ENCODE results near the gene TIAM2. TPM values are rescaled to one million over a fixed set of nuclear protein-coding genes. Genes with fewer than 3 reads are reported as not detected.

Gene TIAM2
- total and polyA plus RNA-seq, 9 of the 15 experiments (the other 6 are each of a cell fraction or from before 2014, with no cell fraction given): 0.73 to 6.5 (median 4.3) TPM

DNA sequence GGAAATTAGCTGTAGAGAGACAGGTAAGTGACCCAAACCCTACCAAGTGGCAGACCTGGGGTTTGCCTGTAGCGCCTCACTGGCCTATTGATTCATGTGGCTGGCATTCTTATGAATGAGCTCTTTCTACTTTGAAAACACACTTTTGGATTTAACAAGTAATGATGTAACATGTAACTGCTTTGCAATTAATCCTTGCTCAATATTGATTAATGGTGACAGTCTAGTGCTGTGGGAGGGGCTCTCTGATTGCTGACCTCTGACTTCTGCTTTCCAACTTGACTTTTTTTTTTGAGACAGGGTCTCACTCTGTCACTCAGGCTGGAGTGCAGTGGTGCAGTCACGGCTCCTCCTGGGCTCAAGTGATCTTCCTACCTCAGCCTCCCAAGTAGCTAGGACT lies 82.7 kb downstream of the TIAM2 start:
- no peak overlapping the region for H3K4me2 ChIP-seq (ENCODE audit: insufficient read depth, low read length)
- H3K4me3 ChIP-seq: no peak overlapping the region
- H3K9me3 ChIP-seq (replicated peaks; ENCODE audit: control insufficient read depth, insufficient read depth, low read depth, low read length): no peaks in the 10 kb centered on the region
- no peak overlapping the region for H3K9ac ChIP-seq (ENCODE audit: insufficient read depth in 1 of 2, low read depth in 2 of 2, low read length in 2 of 2)
- DNase-seq (ENCODE audit: extremely low read depth in 1 of 4, low spot score in 3 of 4): no peak
- H3K36me3 ChIP-seq (ENCODE audit: control insufficient read depth, insufficient read depth, low read length): no peaks in the 10 kb centered on the region
- in situ Hi-C loops (cut with MboI): no loop called here
- no peak for ATAC-seq
- no peaks in the 10 kb centered on the region for H3K9me1 ChIP-seq (ENCODE audit: control insufficient read depth, insufficient read depth, low read length)
- POLR2A ChIA-PET: interaction anchor here (0.8 kb wide), 1 partner anchor 38 kb away, joined by 3 read pairs; no protein-coding TSS in a partner anchor
- H4K20me1 ChIP-seq (replicated peaks; ENCODE audit: control insufficient read depth, insufficient read depth, low read length): peaks cover 2% of the 10 kb centered on the region; the same call in 1 of the 2 replicates
- H2AFZ ChIP-seq (ENCODE audit: low read depth, low read length): no peak overlapping the region
- no peak overlapping the region for H3K27ac ChIP-seq (ENCODE audit: extremely low read depth, low read depth, low read length)
- WGBS (ENCODE audit: insufficient coverage, low coverage, missing lambda C conversion rate): 63% methylated on average over 2 of the region's 2 CpGs
- peaks cover 13 to 23% of the 10 kb centered on the region in 2 experiments; a peak in 3 of 5 replicates for H3K4me1 ChIP-seq (replicated peaks in 1 of 2; ENCODE audit: control insufficient read depth in 2 of 2, insufficient read depth in 2 of 2, low read length in 2 of 2)
- H3K27me3 ChIP-seq (ENCODE audit: control insufficient read depth in 2 of 2, insufficient read depth in 2 of 2, low read length in 2 of 2): peaks cover 10 to 20% of the 10 kb centered on the region in 2 experiments; a peak in 4 of 5 replicates
- intact Hi-C loops (cut with micrococcal nuclease): no loop called here
- no peak for FAIRE-seq
- no TSS peak for BruUV-seq (replicated peaks)
- H3K79me2 ChIP-seq (ENCODE audit: control insufficient read depth, insufficient read depth, low read length): no peaks in the 10 kb centered on the region
- CTCF ChIA-PET (ENCODE audit: low intra/inter-chr PET ratio): no interaction called here
- TF ChIP-seq KDM5B (IDR thresholded peaks at IDR 0.05; ENCODE audit: insufficient replicate concordance, low read depth, low read length) (no peak), MEIS2 (IDR thresholded peaks at IDR 0.05; ENCODE audit: partially characterized antibody) (peak; percentile 79), PML (IDR thresholded peaks at IDR 0.05; ENCODE audit: low read length) (no peak), TEAD2 (tag; IDR thresholded peaks at IDR 0.05) (no peak), ZFPM2 (CRISPR knock-in tag; IDR thresholded peaks at IDR 0.05) (no peak), PPARD (CRISPR knock-in tag; IDR thresholded peaks at IDR 0.05) (no peak), PHF8 (IDR thresholded peaks at IDR 0.05; ENCODE audit: borderline replicate concordance, low read length) (no peak), CEBPG (CRISPR knock-in tag; IDR thresholded peaks at IDR 0.05) (peak; percentile 63), CEBPG (tag; conservative IDR thresholded peaks at IDR 0.05 in 1 of 2, IDR thresholded peaks at IDR 0.05 in 1 of 2) (peak; percentile 54 to 73), NR4A1 (CRISPR knock-in tag; IDR thresholded peaks at IDR 0.05) (no peak), NR4A1 (tag; IDR thresholded peaks at IDR 0.05) (no peak), CEBPB (tag; IDR thresholded peaks at IDR 0.05) (peak; percentile 81), HDAC6 (IDR thresholded peaks at IDR 0.05; ENCODE audit: low read depth, low read length) (no peak), CHD2 (IDR thresholded peaks at IDR 0.05; ENCODE audit: low read depth, low read length) (no peak), NR2C2 (CRISPR knock-in tag; IDR thresholded peaks at IDR 0.05) (no peak), NR2C2 (tag; IDR thresholded peaks at IDR 0.05) (peak; percentile 52), STAT5B (CRISPR knock-in tag; IDR thresholded peaks at IDR 0.05) (no peak), KDM1A (IDR thresholded peaks at IDR 0.05) (peak in 1 of 2 experiments; percentile 29; a peak in 1 of 4 replicates), SRSF7 (optimal IDR thresholded peaks at IDR 0.05; ENCODE audit: low read depth, low read length) (no peak)
- TF ChIP-seq, protein P1, sequence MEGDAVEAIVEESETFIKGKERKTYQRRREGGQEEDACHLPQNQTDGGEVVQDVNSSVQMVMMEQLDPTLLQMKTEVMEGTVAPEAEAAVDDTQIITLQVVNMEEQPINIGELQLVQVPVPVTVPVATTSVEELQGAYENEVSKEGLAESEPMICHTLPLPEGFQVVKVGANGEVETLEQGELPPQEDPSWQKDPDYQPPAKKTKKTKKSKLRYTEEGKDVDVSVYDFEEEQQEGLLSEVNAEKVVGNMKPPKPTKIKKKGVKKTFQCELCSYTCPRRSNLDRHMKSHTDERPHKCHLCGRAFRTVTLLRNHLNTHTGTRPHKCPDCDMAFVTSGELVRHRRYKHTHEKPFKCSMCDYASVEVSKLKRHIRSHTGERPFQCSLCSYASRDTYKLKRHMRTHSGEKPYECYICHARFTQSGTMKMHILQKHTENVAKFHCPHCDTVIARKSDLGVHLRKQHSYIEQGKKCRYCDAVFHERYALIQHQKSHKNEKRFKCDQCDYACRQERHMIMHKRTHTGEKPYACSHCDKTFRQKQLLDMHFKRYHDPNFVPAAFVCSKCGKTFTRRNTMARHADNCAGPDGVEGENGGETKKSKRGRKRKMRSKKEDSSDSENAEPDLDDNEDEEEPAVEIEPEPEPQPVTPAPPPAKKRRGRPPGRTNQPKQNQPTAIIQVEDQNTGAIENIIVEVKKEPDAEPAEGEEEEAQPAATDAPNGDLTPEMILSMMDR (IDR thresholded peaks at IDR 0.05 in 2 of 3, conservative IDR thresholded peaks at IDR 0.05 in 1 of 3; ENCODE audit: insufficient read depth in 2 of 3, low read depth in 1 of 3, low read length in 3 of 3): no peak
- TF ChIP-seq, protein P2, sequence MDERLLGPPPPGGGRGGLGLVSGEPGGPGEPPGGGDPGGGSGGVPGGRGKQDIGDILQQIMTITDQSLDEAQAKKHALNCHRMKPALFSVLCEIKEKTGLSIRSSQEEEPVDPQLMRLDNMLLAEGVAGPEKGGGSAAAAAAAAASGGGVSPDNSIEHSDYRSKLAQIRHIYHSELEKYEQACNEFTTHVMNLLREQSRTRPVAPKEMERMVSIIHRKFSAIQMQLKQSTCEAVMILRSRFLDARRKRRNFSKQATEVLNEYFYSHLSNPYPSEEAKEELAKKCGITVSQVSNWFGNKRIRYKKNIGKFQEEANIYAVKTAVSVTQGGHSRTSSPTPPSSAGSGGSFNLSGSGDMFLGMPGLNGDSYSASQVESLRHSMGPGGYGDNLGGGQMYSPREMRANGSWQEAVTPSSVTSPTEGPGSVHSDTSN (CRISPR knock-in tag; IDR thresholded peaks at IDR 0.05; ENCODE audit: low read depth): no peak
- TF ChIP-seq, protein P2 (tag; conservative IDR thresholded peaks at IDR 0.05; ENCODE audit: low read depth): peak; percentile 89

All from K562 (cell line).